NAMALWA (cell line): ENCODE data around the gene WDR70.
"Not testable (repeated sequence)": the region's sequence is repeated elsewhere in the genome, so short reads cannot be mapped to it uniquely, and the experiment has no call there.

Source experiments
- DNase-seq: peaks from one replicate; pipeline ENCODE4 v3.0.0-alpha.2; 2015; ENCODE audit warnings: low spot score

The WDR70 gene

DNA sequence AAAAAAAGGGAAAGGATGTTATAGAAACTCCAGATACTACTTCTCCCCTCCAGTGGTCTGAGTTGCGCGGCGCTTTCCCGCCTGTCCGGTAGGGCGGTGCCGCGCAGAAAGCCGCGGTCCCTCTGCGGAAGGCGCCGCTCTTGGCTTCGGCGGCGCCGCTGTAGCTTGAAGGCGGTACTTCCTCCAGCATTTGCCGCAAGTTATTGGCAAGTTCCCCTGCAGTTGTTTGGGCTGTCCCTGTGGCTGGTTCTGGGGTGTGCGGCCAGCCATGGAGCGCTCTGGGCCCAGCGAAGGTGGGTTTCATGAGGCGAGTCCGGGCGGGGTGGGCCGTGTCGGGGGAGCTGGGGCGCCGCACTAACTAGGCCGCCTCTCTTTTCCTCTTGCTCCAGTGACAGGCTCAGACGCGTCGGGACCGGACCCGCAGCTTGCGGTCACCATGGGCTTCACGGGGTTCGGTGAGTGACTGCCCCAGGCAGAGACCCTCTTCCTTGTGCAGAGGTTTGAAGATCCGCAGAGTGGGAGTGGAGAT lies at the start of gene WDR70:
WDR70 (plus strand) TSS at position 219 of the 529 bp plus-strand sequence; CDS start at position 269, 50 bp downstream.
- DNase-seq: peak; percentile 92

DNA sequence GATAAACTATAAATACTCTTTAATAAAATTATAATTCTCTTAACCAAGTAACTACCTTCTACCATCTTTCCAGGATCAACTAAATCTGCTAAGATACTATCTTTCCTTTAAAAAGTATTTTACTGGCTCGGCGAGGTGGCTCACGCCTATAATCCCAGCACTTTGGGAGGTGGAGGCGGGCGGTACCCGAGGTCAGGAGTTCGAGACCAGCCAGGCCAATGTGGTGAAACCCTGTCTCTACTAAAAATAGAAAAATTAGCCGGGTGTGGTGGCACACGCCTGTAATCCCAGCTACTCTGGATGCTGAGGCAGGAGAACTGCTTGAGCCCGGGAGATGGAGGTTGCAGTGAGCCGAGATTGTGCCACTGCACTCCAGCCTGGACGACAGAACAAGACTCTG lies 44.4 kb upstream of the WDR70 start:
- DNase-seq: not testable (repeated sequence)

GRCh38 chr5:37342741-37343140 lies 36.4 kb upstream of the WDR70 start:
- DNase-seq: not testable (repeated sequence)

GRCh38 chr5:37355161-37355560 lies 24.0 kb upstream of the WDR70 start:
- DNase-seq: no peak

GRCh38 chr5:37370550-37370863 lies 8.6 kb upstream of the WDR70 start:
- no peak for DNase-seq

DNA sequence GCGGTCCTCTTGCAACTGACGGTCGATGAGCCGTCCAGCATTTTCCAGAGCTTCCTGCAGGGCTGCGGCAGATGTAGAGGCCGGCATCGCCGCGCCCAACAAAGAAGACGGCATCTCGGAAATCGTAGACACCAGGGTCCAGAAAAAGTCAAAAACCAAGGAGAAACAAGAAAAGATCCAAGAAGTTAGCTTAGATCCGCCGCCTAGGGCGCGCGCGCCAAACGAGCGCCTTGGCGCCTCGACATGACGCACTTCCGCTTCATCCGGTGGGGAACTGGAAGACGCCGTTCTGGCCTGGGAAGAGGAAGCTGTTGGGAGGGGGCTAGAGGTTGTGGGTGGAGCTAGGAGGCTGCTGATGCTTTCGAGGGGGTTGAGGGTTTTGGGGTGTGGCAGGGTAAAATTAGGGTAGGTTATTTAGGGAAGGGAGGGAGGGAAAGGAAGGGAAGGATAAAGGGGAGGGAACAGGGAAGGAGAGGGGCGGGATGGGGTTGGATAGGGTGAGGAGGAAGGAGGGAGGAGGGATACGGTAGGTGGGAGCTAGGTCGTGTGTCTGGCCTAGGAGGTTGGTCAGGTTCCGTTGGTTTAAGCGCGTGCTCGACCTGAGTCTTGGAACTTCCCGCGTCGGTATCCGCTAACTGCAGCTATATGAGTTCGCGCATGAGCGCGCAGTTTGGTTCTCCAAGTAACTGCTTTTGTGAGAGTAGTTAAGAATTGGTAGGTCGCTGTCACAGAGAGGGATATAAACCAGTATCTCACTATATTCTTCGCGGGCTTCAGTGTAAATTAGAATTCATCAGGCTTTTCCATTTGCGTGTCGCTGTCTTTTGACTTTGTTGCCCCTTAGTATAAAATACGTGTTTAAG lies 8.0 kb upstream of the WDR70 start, which contains the start of gene NUP155:
NUP155 (minus strand) TSS at position 243 of the 863 bp plus-strand sequence; CDS start at position 114, 129 bp downstream.
- peak; percentile 96 for DNase-seq

- DNase-seq: no peak
Measured at GRCh38 chr5:37375091-37375490, 4.0 kb upstream of the WDR70 start.

GRCh38 chr5:37378066-37378465 lies 1.1 kb upstream of the WDR70 start:
- not testable (repeated sequence) for DNase-seq

GRCh38 chr5:37391591-37391990 lies 12.5 kb downstream of the WDR70 start:
- DNase-seq: no peak

- DNase-seq: no peak
Measured at GRCh38 chr5:37396352-37396751, 17.2 kb downstream of the WDR70 start.

- no peak for DNase-seq
Measured at GRCh38 chr5:37400501-37400900, 21.4 kb downstream of the WDR70 start.

DNA sequence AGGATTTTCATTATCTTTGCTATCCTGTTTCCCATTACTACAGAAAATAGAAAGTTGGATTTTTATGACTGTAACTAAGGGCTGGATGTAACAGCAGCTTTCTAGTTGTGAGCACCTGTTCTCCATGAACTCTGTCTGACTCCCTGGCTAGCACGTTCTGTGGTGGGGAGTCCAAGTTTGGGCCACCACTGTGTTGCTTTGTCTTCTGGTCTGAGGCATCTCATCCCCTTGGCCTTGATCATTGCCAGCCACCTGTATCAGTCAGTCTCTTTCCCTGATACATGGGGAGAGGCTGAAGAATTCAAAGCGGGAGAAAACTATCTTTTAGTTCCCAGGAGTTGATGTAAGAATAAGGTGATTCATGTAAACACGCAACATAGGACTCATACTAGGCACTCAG lies 33.4 kb downstream of the WDR70 start:
- DNase-seq: no peak

DNA sequence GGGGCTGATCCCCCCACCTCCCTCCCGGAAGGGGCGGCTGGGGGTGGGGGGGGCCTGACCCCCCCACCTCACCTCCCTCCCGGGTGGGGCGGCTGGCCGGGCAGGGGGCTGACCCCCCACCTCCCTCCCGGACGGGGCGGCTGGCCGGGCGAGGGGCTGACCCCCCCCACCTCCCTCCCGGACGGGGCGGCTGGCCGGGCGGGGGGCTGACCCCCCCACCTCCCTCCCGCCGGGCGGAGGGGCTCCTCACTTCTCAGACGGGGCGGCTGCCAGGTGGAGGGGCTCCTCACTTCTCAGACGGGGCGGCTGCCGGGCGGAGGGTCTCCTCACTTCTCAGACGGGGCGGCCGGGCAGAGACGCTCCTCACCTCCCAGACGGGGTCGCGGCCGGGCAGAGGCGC lies 36.3 kb downstream of the WDR70 start:
- DNase-seq: not testable (repeated sequence)

DNA sequence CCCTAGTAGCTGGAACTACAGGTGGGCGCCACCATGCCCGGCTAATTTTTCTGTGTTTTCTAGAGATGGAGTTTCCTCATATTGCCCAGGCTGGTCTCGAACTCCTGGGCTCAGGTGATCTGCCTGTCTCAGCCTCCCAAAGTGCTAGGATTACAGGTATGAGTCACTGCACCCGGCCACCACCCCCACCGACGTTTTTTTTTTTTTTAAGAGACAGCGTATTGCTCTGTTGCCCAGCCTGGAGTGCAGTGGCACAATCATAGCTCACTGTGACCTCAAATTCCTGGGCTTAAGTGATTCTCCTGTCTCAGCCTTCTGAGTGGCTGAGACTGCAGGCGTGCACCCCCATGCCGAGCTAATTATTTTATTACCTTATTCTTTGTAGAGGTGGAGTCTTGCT lies 38.2 kb downstream of the WDR70 start:
- no peak for DNase-seq

GRCh38 chr5:37424441-37424840 lies 45.3 kb downstream of the WDR70 start:
- DNase-seq: no peak

GRCh38 chr5:37428044-37428443 lies 48.9 kb downstream of the WDR70 start:
- no peak for DNase-seq

DNA sequence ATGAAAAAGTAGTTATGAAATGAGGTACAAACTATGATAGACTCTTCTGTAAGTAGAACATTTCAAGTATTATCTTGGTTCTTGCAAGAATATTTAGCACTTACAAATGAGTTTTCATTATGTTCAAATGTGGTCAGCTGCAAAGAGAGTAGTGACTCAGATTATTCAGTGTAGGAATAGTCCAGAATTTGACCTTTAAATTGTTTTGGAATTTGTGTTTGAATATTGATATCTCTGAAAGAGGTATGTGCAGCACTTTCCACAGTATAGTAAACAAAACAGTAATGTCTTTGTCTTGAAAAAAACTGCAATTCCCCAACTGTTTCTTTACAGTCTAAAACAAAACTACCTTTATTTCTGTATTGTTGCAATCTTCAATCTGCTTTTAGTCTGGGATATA lies 56.1 kb downstream of the WDR70 start:
- no peak for DNase-seq

- DNase-seq: no peak
Measured at GRCh38 chr5:37436146-37436934, 57.2 kb downstream of the WDR70 start.

DNA sequence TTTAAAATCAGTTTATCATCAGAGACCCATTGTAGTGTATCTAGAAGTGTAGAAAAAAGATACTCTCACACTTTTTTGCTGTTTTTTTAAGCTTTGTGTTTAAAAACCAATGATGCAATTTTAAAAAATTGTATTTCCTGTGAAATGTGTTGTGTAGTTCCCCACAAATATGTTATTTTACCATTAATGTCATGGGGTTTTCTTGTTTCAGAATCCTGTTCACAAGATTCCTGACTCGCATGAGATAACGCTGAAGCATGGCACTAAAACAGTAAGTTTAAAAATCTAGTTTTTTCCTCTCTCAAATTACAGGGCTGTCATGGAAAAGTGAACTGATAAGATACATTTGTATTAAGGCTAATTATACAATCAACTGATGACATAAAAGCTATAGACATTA lies 58.6 kb downstream of the WDR70 start:
- no peak for DNase-seq

DNA sequence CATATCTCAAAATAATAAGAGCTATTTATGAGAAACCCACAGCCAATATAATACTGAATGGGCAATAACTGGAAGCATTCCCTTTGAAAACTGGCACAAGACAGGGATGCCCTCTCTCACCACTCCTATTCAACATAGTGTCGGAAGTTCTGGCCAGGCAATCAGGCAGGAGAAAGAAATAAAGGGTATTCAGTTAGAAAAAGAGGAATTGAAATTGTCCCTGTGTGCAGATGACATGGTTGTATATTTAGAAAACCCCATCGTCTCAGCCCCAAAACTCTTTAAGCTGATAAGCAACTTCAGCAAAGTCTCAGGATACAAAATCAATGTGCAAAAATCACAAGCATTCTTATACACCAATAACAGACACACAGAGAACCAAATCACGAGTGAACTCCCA lies 66.7 kb downstream of the WDR70 start:
- DNase-seq: not testable (repeated sequence)

- DNase-seq: no peak
Measured at GRCh38 chr5:37448941-37449340, 69.8 kb downstream of the WDR70 start.

- DNase-seq: not testable (repeated sequence)
Measured at GRCh38 chr5:37451991-37452390, 72.9 kb downstream of the WDR70 start.

- DNase-seq: not testable (repeated sequence)
Measured at GRCh38 chr5:37453252-37453651, 74.1 kb downstream of the WDR70 start.
